Smooth muscle cell (in vitro differentiated cells): ENCODE data around the gene ZNF621. TPM values are rescaled to one million over a fixed set of nuclear protein-coding genes. Genes with fewer than 3 reads are reported as not detected.
"Not testable (repeated sequence)": the region's sequence is repeated elsewhere in the genome, so short reads cannot be mapped to it uniquely, and the experiment has no call there.

Experiments
- DNase-seq: peaks from one replicate; lab custom pipeline; 2025; ENCODE audit not compliant: unreplicated experiment; lab: John Stamatoyannopoulos, UW
- H2AFZ ChIP-seq: fragments of 200-600 bp; sonication (generic); 2 replicates; pipeline ENCODE4 v1.6.0; 2016; ENCODE audit warnings: antibody characterized with exemption, low read depth, mild to moderate bottlenecking
- H3F3A ChIP-seq: fragments of 200-600 bp; sonication (generic); 2 replicates; pipeline ENCODE4 v1.6.0; 2017; ENCODE audit warnings: antibody characterized with exemption, low read depth
- H3K27ac ChIP-seq: fragments of 200-600 bp; sonication (generic); 2 replicates; pipeline ENCODE4 v1.5.1; 2016; ENCODE audit warnings: low read depth, mild to moderate bottlenecking
- H3K27me3 ChIP-seq: fragments of 200-600 bp; sonication (generic); 2 replicates; pipeline ENCODE4 v1.6.1; 2016; ENCODE audit warnings: low read depth, mild to moderate bottlenecking
- H3K36me3 ChIP-seq: fragments of 200-600 bp; sonication (generic); 2 replicates; pipeline ENCODE4 v1.5.1; 2016; ENCODE audit warnings: low read depth
- H3K4me1 ChIP-seq: fragments of 200-600 bp; sonication (generic); 2 replicates; pipeline ENCODE4 v1.5.1; 2016; ENCODE audit warnings: low read depth
- H3K4me2 ChIP-seq: fragments of 200-600 bp; sonication (generic); 2 replicates; pipeline ENCODE4 v1.6.0; 2016; ENCODE audit warnings: mild to moderate bottlenecking
- H3K4me3 ChIP-seq: fragments of 200-600 bp; sonication (generic); 2 replicates; pipeline ENCODE4 v1.5.1; 2016; ENCODE audit warnings: mild to moderate bottlenecking
- H3K79me2 ChIP-seq: fragments of 200-600 bp; sonication (generic); 2 replicates; pipeline ENCODE4 v1.6.0; 2016; ENCODE audit warnings: low read depth, mild to moderate bottlenecking
- H3K9ac ChIP-seq: fragments of 200-600 bp; sonication (generic); 2 replicates; pipeline ENCODE4 v1.6.0; 2016; ENCODE audit warnings: low read depth
- H3K9me3 ChIP-seq: fragments of 200-600 bp; sonication (generic); replicated peaks from 2 replicates; pipeline ENCODE4 v1.5.1; 2016; ENCODE audit warnings: low read depth
- H4K20me1 ChIP-seq: fragments of 200-600 bp; sonication (generic); 2 replicates; pipeline ENCODE4 v1.6.0; 2016; ENCODE audit warnings: low read depth
- WGBS: methylation state at CpG from one replicate; pipeline ENCODE4 v1.1.7; 2016; ENCODE audit warnings: low lambda C conversion rate; 5-methylcytosine and 5-hydroxymethylcytosine counted together
- polyA plus RNA-seq: library from polyadenylated mRNA; unstranded; fragments of >200 nt; fragmentation: Nextera tagmentation; extraction: Ambion mirVana; gene quantifications from 2 replicates; pipeline ENCODE4 v1.2.1, GENCODE V29; 2016
- total RNA-seq: library from RNA; depleted of rRNA; stranded (reverse); fragments of >200 nt; gene quantifications from 2 replicates; pipeline ENCODE4 v1.2.3, GENCODE V29; 2014
- TF ChIP-seq, protein P1 (sequence below): fragments of 200-600 bp; sonication (generic); IDR thresholded peaks from 2 replicates; pipeline ENCODE4 v1.5.1; 2017; ENCODE audit warnings: borderline replicate concordance, mild to moderate bottlenecking, antibody characterized with exemption; ENCODE audit not compliant: insufficient read depth, poor library complexity, severe bottlenecking

ZNF621 gene
- total and polyA plus RNA-seq, 2 experiments from 2014 or later: 3.4 to 18.3 TPM

DNA sequence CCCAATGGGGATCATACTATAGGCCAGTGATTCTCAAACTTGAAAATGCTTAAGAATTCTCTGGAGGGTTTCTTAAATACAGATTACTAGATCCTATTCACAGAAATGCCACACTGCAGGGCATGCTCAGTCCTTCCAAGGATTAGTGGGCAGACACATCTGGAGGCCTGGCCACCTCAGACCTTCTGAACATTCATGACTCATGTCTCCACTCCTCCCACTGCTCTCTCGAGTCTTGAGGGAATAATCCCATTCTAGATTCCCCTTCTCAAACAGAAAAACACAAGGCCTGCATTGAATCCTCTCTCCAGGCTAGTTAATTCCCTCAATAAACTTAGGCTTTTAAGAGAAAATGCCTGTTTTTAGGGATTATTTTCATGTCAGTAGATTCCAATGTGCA is 22.1 kb downstream of the ZNF621 start:
- peak overlapping the region; percentile 53 for H3K4me2 ChIP-seq
- peak overlapping the region; percentile 73 for H3K27ac ChIP-seq
- no peaks in the 10 kb centered on the region for H3K9me3 ChIP-seq
- H4K20me1 ChIP-seq: no peaks in the 10 kb centered on the region
- H3K27me3 ChIP-seq: no peaks in the 10 kb centered on the region
- peaks cover 11% of the 10 kb centered on the region for H3F3A ChIP-seq
- peaks cover 19% of the 10 kb centered on the region for H3K4me1 ChIP-seq
- TF ChIP-seq, protein P1, sequence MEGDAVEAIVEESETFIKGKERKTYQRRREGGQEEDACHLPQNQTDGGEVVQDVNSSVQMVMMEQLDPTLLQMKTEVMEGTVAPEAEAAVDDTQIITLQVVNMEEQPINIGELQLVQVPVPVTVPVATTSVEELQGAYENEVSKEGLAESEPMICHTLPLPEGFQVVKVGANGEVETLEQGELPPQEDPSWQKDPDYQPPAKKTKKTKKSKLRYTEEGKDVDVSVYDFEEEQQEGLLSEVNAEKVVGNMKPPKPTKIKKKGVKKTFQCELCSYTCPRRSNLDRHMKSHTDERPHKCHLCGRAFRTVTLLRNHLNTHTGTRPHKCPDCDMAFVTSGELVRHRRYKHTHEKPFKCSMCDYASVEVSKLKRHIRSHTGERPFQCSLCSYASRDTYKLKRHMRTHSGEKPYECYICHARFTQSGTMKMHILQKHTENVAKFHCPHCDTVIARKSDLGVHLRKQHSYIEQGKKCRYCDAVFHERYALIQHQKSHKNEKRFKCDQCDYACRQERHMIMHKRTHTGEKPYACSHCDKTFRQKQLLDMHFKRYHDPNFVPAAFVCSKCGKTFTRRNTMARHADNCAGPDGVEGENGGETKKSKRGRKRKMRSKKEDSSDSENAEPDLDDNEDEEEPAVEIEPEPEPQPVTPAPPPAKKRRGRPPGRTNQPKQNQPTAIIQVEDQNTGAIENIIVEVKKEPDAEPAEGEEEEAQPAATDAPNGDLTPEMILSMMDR: no peak
- no peak overlapping the region for H3K9ac ChIP-seq
- no peak overlapping the region for H2AFZ ChIP-seq
- H3K79me2 ChIP-seq: no peaks in the 10 kb centered on the region
- no peak overlapping the region for H3K4me3 ChIP-seq
- 0% methylated on average over 1 of the region's 1 CpG for WGBS
- H3K36me3 ChIP-seq: no peaks in the 10 kb centered on the region
- DNase-seq: peak; percentile 3

DNA sequence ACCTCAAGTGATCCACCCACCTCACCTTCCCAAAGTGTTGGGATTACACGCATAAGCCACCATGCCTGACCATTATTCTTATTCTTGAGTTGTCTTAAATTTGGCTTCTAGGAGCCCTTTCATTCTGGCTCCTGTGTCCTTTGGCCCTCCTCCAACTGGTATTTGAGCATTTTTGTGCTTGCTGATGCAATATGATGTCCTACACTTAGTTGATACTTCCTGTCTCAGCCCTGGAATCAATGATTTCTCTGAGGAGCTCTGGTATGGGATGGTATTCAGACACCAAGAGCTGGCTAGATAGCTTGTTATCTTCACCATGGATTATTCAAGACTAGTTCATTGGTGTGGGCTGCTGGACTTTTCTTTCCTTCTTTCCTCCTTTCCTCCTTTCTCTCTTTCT is 25.4 kb downstream of the ZNF621 start:
- H3K9me3 ChIP-seq: no peaks in the 10 kb centered on the region
- no peak overlapping the region for H2AFZ ChIP-seq
- TF ChIP-seq, protein P1: no peak
- H3K4me3 ChIP-seq: no peak overlapping the region
- no peak overlapping the region for H3K9ac ChIP-seq
- H3K79me2 ChIP-seq: no peaks in the 10 kb centered on the region
- DNase-seq: no peak
- peaks cover 11% of the 10 kb centered on the region for H3F3A ChIP-seq
- 100% methylated on average over 1 of the region's 1 CpG for WGBS
- H3K27ac ChIP-seq: no peak overlapping the region
- no peaks in the 10 kb centered on the region for H3K36me3 ChIP-seq
- H3K4me1 ChIP-seq: peaks cover 18% of the 10 kb centered on the region
- H4K20me1 ChIP-seq: no peaks in the 10 kb centered on the region
- no peak overlapping the region for H3K4me2 ChIP-seq
- H3K27me3 ChIP-seq: no peaks in the 10 kb centered on the region

DNA sequence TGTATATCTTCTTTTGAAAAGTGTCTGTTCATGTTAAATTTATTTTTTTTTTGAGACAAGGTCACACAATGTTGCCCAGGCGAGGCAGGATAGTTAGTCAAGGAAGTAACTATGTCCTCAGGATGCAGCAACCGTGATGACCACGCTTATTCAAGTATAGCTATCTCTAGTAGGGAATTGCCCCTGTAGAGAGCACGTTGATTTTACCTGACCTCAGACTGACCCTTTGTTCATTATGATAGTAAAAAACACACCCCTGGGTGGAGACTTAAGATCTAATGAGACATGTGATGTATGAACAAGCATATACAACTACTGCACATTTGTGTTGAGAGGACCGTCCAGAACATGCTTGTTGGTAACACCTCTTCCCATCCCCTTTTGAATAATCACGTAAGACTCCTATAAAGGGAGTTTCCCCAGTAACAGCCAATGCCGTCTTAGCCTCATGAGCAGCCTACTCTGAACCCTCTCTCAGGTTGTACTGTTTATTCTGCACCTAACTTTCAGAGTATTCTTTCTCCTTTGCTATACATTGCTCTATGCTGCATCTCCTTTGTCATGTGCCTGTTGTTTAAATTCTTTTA is 32.9 kb downstream of the ZNF621 start:
- 88% methylated on average over 7 of the region's 7 CpGs for WGBS
- no peaks in the 10 kb centered on the region for H3K4me1 ChIP-seq
- H3K27ac ChIP-seq: no peak overlapping the region
- TF ChIP-seq, protein P1: no peak
- no peaks in the 10 kb centered on the region for H3K36me3 ChIP-seq
- no peak overlapping the region for H3K4me3 ChIP-seq
- H3F3A ChIP-seq: no peaks in the 10 kb centered on the region
- no peak for DNase-seq
- H3K9me3 ChIP-seq: no peaks in the 10 kb centered on the region
- H4K20me1 ChIP-seq: no peaks in the 10 kb centered on the region
- H3K79me2 ChIP-seq: no peaks in the 10 kb centered on the region
- H3K27me3 ChIP-seq: no peaks in the 10 kb centered on the region
- no peak overlapping the region for H3K9ac ChIP-seq
- H2AFZ ChIP-seq: no peak overlapping the region
- H3K4me2 ChIP-seq: no peak overlapping the region

DNA sequence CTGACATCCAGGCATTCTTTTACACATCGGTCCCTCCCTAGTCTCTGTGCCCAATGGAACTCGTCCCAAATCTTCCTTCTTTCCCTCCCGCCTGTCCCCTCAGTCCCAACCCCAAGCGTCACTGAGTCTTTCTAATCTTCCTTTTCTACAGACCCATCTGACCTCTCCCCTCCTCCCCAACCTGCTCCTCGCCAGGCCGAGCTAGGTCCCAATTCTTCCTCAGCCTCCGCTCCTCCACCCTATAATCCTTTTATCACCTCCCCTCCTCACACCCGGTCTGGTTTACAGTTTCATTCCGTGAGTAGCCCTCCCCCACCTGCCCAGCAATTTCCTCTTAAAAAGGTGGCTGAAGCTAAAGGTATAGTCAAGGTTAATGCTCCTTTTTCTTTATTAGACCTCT is 37.7 kb downstream of the ZNF621 start:
- not testable (repeated sequence) for H3K9ac ChIP-seq, H3K36me3 ChIP-seq, H3K27ac ChIP-seq, H4K20me1 ChIP-seq, H3K4me2 ChIP-seq, H3K27me3 ChIP-seq, H3K4me1 ChIP-seq, DNase-seq, H2AFZ ChIP-seq, H3F3A ChIP-seq, H3K9me3 ChIP-seq, H3K79me2 ChIP-seq, H3K4me3 ChIP-seq
- 93% methylated on average over 7 of the region's 9 CpGs for WGBS

DNA sequence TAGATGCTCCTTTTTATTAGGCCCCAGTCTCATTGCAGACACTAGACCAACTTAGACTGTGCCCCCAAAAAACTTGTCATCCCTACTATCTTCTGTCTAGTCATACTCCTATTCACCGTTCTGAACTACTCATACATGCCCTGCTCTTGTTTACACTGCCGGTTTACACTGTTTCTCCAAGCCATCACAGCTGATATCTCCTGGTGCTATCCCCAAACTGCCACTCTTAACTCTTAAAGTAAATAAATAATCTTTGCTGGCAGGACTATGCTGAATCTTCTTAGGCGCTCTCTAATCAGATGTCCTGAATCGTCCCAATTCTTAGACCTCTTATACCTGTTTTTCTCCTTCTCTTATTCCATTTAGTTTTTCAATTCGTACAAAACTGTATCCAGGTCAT is 40.9 kb downstream of the ZNF621 start:
- H3K36me3 ChIP-seq, H3F3A ChIP-seq, H3K27me3 ChIP-seq, H3K27ac ChIP-seq, H3K79me2 ChIP-seq, H3K9ac ChIP-seq, DNase-seq, H3K4me2 ChIP-seq, H4K20me1 ChIP-seq, H2AFZ ChIP-seq, H3K9me3 ChIP-seq, H3K4me1 ChIP-seq, H3K4me3 ChIP-seq: not testable (repeated sequence)
- 61% methylated on average over 5 of the region's 5 CpGs for WGBS
